Neural cell (in vitro differentiated cells): ENCODE data around the gene TMEM61.

ENCODE experiments used
- EP300 ChIP-seq: fragments of 450-650 bp; conservative IDR thresholded peaks from 2 replicates; pipeline ENCODE4 v1.6.1; 2014; ENCODE audit warnings: antibody characterized with exemption, mild to moderate bottlenecking, moderate library complexity; ENCODE audit not compliant: poor library complexity, severe bottlenecking
- EZH2 ChIP-seq: fragments of 200-600, 300-800 bp; shearing (Covaris generic), sonication (generic); IDR thresholded peaks from 2 replicates; pipeline ENCODE4 v1.6.1; 2014; ENCODE audit warnings: antibody characterized with exemption, low read length, borderline replicate concordance, mild to moderate bottlenecking; ENCODE audit not compliant: insufficient read depth, poor library complexity, severe bottlenecking
- MXI1 ChIP-seq: fragments of 450-650 bp; conservative IDR thresholded peaks from 2 replicates; pipeline ENCODE4 v1.6.1; 2014; ENCODE audit warnings: antibody characterized with exemption, mild to moderate bottlenecking; ENCODE audit not compliant: poor library complexity, severe bottlenecking
- RAD21 ChIP-seq: fragments of 450-650 bp; conservative IDR thresholded peaks from 2 replicates; pipeline ENCODE4 v1.6.1; 2014; ENCODE audit warnings: antibody characterized with exemption, mild to moderate bottlenecking, moderate library complexity
- TF ChIP-seq, protein P1 (sequence below): fragments of 450-650 bp; IDR thresholded peaks from 2 replicates; pipeline ENCODE4 v1.5.1; 2014; ENCODE audit warnings: antibody characterized with exemption, mild to moderate bottlenecking, moderate library complexity; ENCODE audit not compliant: poor library complexity, severe bottlenecking
- TF ChIP-seq, protein P2 (sequence below): IDR thresholded peaks from 2 replicates; pipeline ENCODE4 v1.6.1; 2012; ENCODE audit warnings: borderline replicate concordance

- TF ChIP-seq EZH2 (no peak), MXI1 (no peak), EP300 (no peak), RAD21 (no peak)
- TF ChIP-seq, protein P1, sequence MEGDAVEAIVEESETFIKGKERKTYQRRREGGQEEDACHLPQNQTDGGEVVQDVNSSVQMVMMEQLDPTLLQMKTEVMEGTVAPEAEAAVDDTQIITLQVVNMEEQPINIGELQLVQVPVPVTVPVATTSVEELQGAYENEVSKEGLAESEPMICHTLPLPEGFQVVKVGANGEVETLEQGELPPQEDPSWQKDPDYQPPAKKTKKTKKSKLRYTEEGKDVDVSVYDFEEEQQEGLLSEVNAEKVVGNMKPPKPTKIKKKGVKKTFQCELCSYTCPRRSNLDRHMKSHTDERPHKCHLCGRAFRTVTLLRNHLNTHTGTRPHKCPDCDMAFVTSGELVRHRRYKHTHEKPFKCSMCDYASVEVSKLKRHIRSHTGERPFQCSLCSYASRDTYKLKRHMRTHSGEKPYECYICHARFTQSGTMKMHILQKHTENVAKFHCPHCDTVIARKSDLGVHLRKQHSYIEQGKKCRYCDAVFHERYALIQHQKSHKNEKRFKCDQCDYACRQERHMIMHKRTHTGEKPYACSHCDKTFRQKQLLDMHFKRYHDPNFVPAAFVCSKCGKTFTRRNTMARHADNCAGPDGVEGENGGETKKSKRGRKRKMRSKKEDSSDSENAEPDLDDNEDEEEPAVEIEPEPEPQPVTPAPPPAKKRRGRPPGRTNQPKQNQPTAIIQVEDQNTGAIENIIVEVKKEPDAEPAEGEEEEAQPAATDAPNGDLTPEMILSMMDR: no peak
- TF ChIP-seq, protein P2, sequence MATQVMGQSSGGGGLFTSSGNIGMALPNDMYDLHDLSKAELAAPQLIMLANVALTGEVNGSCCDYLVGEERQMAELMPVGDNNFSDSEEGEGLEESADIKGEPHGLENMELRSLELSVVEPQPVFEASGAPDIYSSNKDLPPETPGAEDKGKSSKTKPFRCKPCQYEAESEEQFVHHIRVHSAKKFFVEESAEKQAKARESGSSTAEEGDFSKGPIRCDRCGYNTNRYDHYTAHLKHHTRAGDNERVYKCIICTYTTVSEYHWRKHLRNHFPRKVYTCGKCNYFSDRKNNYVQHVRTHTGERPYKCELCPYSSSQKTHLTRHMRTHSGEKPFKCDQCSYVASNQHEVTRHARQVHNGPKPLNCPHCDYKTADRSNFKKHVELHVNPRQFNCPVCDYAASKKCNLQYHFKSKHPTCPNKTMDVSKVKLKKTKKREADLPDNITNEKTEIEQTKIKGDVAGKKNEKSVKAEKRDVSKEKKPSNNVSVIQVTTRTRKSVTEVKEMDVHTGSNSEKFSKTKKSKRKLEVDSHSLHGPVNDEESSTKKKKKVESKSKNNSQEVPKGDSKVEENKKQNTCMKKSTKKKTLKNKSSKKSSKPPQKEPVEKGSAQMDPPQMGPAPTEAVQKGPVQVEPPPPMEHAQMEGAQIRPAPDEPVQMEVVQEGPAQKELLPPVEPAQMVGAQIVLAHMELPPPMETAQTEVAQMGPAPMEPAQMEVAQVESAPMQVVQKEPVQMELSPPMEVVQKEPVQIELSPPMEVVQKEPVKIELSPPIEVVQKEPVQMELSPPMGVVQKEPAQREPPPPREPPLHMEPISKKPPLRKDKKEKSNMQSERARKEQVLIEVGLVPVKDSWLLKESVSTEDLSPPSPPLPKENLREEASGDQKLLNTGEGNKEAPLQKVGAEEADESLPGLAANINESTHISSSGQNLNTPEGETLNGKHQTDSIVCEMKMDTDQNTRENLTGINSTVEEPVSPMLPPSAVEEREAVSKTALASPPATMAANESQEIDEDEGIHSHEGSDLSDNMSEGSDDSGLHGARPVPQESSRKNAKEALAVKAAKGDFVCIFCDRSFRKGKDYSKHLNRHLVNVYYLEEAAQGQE: no peak
These were observed 10.5 kb upstream of the TMEM61 start for GRCh38 chr1:54969879-54970278.
